HG02970 (cell line): ENCODE results near the gene ETFRF1.

Source experiments
- ATAC-seq: cut with Tn5 transposase; IDR thresholded peaks from one replicate; pipeline ENCODE4 v1.9.1; 2021; ENCODE audit warnings: mild to moderate bottlenecking, moderate library complexity, moderate number of reproducible peaks; ENCODE audit not compliant: unreplicated experiment, low FRiP score

Gene ETFRF1, protein sequence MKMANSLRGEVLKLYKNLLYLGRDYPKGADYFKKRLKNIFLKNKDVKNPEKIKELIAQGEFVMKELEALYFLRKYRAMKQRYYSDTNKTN

DNA sequence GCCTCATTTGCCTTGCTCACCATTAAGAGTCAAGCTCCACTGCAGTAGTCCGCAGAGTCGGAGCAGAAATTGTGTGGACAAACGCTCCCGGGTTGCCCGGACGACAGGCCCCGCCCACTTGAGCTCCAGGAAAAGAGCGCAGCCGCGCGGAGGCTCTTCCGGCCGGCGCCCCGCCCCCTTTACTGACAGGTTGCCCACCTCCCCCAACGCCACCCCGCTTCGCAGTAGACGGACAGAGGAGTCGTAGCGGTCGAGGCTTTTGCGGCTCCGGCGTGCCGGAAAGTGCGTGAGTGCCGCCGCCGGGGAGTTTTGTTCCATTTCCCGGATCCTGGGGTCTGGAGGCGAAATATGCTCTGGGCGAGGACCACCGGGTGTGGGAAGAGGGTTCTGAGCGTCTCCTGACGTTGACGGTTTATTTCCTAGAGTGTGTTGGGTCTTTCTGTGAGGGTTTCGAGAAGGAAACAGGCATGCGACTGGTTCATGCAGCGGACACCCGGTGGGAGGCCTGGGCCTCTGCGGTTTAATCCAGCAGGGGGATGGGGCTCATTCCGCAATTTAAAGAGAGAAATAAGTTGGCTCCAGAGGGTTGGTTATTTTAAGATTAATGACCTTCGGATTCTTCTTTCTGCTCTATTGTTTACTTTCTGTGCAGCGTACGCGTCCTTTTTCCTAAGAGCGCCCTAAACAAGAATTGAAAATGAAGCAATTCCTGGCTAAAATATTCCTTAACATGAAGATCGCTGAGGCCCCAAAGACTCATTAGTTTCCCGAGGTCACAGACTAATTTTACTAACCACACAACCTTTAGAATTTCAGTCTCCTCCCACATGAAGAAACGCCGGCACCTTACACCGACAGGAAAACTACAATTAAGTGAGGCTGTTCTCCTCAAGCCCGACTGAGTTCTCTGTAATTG, at the start of gene ETFRF1, which contains the start of gene DNAI7:
ETFRF1 (plus strand) TSS at position 182 of the 916 bp plus-strand sequence. CDS start 8,720 bp downstream, outside the sequence.
DNAI7 (minus strand) TSS at position 105 of the 916 bp plus-strand sequence; CDS start at position 23, 82 bp downstream.
- peak; percentile 81 for ATAC-seq

DNA sequence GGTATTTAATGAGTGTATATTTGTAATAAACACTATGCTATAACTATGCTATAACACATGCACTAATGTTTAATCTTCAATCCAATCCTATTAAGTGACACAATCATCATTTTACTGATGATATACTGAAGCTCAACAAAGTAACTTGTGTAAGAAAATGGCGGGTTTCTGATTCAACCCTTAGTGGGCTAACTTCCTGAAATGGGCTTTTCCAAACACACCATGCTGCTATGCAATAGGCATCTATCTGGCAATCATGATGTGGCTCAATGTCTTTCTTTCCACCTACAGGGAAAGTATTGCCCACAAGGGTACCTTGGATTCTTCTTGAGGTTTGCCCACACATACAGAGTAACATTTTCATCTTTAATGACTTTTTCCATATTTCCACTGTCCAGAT, 48.4 kb upstream of the ETFRF1 start:
- ATAC-seq: no peak

DNA sequence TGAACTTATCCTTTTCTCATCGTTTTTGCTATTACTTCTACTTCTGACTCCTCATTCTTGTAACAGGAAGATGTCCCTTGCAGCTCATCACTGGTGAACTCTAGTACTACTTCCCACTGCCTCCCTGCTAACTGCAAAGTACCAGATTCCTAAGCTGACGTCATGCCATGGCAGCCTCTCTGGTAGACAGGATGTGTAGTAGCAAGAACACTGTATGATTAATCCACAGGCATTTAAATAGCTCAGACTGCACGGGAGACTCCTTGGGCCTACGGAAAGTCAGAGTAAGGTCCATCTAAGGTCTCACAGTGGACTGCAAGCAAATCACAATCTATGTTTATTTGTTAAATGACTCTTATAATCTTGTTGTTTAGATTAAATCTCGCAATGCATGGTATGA, 43.6 kb upstream of the ETFRF1 start:
- no peak for ATAC-seq

DNA sequence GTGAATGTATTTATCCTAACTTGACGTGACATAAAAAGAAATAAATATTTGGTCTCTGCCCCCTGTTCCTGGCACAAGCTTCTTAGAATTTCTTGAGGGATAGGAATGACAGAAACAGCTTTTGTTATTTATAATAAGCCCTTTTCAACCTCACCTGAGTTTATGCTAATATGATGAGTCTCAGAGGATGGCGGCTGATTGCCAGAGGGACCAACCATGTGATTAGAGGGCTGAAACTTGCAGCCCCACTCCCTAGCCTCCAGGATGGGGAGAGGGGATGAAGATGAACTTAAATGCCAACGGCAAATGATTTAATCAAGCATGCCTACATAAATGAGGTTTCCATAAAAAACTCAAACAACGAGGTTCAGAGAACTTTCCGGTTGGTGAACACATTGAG, 43.0 kb upstream of the ETFRF1 start:
- no peak for ATAC-seq

DNA sequence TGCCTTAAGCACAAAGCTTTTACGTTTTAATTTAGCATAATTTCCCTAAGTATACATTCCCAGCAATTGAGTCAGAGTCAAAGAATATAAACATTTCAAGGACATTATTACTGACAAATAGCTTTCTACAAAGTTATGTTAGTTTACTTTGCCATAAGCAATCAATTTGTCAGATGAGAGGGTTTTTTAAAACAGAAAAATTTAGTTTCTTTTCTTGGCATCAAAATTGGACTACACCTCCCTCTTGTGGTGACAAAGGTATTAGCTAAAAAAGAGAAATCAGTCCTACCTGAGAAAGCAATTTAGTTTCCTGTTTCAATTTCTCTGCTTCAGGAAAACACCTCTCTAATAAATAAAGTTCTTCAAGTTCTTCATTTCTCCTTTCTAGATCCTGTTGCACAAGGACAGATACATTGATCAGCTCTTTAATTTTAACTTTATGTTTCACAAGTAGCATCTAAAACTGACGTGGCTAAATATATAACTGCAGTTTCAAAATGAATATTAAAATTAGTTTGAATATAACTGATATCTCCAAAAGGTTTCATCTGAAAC, 39.9 kb upstream of the ETFRF1 start:
- no peak for ATAC-seq

DNA sequence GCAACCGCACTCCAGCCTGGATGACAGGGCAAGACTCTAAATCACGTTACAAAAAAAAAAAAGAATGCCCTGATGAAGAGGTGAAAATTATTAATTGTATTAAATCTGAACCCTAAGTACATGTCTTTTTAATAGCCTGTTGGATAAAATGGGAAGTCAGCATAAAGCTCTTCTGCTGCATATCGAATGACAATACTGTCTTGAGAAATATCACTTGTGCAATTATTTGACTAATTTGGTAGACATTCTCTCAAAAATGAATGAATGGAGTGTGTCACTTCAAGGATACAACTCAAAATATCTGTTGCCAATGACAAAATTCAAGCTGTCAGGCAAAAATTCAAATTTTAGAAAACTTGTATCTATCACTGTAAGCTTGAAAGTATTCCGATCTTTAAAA, 39.0 kb upstream of the ETFRF1 start:
- ATAC-seq: no peak

DNA sequence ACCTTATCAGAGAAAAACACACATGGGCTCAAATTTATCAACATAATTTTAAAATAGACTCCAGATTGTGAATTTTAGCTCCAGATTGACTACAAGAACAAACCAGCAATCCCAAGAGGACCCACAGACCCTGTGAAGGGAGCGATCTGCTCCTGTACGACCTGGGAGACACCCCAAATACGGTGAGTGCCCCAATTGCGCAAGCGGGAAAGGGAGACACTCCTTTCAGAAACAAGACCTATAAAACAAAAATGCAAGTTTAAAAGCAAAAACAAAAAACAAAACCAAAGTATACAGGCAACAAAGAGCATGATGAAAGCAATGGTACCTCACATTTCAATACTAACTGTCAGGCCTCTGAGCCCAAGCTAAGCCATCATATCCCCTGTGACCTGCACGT, 32.2 kb upstream of the ETFRF1 start:
- no peak for ATAC-seq

DNA sequence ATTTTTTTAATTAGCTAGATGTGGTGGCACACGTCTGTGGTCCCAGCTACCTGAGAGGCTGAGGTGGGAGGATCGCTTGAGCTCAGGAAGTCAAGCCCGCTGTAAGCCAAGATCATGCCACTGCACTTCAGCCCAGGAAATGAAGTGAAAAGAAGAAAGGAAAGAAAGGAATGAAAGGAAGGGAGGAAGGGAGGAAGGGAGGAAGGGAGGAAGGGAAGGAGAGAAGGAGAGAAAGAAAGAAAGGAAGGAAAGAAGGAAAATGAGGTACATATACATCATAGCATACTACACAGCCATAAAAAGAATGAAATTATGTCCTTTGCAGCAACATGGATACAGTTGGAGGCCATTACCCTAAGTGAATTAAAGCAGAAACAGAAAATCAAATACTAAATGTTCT, 12.3 kb upstream of the ETFRF1 start:
- no peak for ATAC-seq

DNA sequence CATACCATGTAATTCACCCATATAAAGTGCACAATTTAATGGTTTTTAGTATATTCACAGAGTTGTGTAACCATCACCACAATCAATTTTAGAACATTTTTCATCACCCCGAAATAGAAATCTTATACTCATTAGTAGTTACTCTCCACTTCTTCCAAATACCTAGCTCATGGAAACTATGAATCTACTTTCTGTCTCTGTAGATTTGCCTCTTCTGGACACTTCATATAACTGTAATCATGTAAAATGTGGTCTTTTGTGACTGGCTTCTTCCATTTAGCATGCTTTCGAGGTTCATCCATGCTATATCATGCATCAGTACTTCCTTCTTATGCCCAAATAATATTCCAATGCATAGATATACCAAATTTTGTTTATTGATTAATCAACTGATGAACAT, 10.9 kb upstream of the ETFRF1 start:
- ATAC-seq: no peak

DNA sequence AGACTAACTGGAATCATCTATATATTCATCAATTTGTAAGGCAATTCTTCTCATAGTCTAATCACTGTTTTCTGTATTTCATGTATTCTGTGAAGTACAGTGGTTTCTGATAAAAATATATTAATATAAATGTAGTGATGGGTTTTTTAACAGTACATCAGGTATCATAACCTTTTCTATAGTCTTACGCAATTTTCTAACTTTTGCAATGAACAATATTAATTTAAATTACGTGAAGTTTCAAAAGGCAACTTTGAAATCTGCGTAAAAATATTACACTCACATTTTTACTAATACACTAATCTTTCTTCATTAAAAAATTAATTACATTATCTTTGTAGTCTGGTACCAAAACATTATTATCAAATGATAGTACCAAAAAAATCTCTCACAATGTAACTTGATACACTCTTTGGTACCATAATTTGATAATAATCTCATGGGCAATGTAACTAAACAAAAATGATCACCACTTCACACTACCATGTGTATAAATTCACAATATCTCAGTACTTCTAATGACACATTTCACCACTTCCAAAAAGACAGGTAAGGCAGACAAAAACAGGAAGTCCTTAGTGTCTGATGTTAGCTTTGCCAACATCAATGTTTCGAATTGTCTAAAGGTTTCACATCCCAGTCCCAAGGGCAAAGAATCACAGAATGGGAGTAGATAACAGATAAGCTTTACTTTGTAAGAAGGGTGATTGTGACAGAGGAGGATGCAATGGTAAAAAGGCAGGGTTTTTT, 8.8 kb upstream of the ETFRF1 start:
- no peak for ATAC-seq

DNA sequence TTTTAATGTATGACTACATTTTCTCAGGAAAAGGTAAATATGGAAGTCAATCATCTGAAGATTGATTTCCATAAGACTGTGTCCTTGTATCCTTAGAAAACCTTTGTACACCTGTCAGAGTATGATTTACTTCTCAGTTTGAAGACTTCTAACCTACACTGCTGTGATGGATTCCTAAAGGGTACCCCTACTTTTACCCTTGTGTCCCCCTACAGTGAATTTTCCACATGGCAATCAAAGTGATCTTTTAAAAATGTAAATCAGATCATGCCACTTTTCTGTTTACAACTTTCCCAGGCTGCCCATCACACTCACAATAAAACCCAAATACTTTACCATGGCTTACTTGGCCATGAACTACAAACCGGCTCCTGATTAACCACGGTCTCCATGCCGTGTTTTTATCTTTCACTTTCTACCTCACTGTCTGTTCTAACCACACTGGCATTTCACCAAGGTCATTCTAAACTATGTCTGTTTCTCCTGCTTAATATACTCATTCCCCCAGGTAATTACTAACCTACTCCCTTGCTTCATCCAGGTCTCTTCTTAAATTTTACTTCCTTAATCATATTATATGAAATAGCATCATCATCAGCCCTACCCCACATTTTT, 8.1 kb upstream of the ETFRF1 start:
- no peak for ATAC-seq

DNA sequence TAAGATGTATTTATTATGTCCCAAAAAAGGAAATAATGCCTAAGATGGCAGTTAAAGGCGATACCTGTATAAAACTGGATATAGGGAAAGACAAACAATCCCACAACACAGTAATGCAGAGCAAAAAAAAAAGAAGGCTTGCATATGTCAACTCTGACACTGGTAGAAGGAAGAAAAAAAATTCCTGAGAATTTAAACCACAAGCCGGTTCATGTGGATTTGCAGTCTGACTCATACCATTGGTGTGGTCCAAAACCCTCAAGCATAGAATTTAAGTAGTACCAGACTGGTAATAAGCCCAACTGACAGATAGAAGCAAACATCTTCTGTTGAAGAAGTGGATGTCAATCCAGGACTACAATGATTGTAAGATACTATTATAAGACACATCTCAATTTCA, 7.3 kb upstream of the ETFRF1 start:
- no peak for ATAC-seq

DNA sequence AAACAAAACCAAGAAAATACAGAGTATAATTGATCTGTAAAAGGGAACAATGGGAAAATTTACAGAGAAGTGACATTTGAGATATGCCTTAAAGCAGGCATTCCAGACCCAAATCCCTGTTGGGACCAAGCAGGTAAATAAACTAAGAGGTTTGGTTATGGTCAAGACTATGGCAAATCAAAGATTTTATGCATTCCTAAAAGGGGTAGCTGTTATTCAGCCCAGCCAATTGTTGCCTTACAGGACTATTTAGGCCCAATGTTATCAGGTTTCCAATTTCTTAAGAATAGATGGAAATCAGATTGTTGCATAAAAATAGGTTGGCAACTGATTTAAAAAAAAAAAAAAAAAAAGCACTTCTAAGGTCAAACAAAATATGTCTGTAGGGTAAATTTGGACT, 5.4 kb upstream of the ETFRF1 start:
- ATAC-seq: no peak

DNA sequence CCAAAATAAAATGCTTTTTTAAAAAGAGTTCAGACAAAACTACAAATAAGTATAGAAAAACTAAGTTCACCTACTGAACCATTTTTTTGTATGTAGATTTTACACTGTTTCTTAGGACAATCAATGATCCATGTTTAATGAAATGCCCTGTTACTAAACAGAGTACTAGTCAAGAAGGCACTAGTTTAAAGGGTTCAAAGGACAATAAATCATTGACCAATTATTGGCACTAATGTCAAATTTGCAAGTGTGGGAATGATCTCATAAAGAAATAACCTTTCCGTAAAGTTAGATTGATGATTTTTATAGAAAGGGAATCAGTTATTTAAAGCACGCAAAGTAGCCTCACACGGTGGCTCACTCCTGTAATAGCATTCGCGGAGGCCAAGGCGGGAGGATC, 4.2 kb upstream of the ETFRF1 start:
- no peak for ATAC-seq

DNA sequence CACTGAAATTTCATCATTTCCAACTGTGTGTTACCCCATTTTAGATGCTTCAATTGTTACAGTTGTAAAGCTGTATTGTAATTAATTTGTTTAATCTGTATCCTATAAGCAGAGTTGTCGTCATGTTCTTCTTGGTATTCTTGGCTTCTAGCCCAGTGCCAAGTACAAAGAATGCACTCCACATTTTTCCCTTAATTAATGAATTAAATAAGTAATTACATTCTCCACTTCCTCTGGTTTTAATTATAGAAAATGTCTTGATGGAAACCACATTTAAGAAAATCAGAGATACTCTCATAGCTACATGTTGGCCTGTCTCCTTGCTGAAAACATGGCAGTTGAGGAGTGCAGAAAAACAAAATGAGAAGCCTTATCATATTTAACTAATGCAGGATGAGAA, 823 bp upstream of the ETFRF1 start:
- ATAC-seq: no peak

DNA sequence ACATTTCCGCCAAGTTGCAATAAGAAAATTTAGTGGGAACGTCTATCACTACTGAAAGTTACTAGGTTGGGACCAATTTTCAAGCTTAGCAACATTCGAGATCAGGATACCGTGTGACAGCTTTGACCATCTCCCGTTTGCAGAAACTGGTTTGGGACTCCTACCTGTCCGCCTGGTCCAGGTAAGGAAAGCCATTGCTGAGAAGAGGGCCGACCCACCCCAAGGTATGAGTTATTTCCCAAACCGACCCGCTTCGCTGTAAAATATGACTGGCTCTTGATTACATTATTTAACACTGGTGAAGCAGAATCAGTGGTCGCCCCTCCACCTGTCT, 348 bp upstream of the ETFRF1 start:
- ATAC-seq: no peak

DNA sequence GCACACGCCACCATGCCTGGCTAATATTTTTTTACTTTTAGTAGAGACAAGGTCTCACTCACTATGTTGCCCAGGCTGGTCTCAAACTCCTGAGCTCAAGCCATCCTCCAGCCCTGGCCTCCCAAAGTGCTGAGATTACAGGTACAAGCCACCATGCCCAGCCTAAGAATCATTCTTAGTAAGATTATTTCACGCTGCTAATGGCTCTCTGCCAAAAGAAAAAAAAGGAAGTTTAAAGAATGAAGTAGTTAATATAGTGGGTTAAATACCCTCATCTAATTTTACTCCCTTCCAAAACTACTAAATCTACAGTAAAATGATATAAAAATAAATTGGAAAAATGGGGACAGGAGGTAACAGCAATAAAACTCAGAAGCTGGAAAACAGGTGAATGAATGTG, 2.6 kb downstream of the ETFRF1 start:
- no peak for ATAC-seq

DNA sequence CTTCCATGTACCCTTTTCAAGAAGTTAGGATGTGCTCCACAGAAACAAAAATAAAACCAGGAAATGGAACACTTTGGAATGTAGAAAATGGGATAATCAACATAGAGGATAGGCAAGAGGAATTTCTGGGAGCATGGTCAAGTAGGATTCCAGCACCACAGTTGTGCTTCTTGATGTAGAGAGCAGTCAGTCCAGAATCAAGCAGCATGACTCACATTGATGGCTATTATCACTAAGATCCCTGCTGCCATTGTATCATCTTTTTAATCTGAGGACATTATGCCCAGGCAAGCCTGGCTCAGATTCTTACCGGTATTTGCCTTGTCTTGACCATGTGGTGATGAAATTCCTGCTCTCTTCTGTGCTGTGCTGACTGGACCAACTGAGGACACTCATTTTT, 5.7 kb downstream of the ETFRF1 start:
- ATAC-seq: no peak

DNA sequence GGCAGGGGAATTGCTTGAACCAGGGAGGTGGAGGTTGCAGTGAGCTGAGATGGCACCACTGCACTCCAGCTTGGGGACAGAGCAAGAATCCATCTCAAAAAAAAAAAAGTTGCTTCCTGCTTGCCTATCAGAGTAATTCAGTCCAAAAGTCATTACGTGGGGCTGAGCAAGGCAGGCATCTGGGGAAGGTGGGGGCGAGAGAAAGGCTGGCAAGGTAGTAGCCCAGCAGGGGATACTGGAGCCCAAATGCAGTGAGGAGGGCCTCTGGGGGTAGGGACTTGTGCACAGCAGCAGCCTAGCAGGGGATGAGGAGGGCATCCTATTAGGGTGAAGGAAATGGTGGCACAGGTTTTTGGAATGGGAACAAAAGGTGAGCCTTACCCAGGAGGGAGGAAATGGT, 7.1 kb downstream of the ETFRF1 start:
- no peak for ATAC-seq

DNA sequence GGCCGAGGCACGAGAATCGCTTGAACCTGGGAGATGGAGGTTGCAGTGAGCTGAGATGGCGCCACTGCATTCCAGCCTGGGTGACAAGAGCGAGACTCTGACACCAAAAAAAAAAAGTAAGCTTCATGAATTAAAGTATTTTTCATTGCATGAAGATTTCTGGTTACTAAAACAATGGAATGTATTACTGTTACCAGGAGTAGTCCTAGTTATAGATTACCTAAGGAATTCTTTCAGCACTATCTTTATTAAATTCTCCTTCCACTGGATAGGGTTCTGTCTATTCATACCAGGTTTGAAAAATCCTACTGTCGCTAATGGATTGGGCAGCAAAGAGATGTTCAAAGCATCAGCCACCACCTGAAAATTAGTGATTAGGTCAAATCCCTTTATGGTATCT, 12.4 kb downstream of the ETFRF1 start:
- no peak for ATAC-seq

DNA sequence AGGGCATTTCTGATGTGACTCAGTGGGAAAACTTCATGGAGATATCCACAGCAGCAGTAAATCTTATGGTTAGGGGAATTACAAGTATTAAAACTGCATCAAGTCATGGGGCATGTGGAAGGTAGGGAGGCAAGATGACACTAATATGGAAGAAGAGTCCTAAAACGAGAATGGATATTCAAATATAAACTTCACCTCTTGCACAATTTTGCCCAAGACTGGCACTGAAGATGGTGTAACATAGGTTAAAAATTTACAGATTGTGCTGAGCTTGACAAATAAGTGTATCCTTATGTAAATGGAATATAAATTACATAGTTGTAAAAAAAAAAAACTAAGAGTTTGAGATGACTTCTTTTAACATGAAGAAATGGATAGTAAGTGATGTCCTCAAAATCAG, 12.8 kb downstream of the ETFRF1 start:
- no peak for ATAC-seq
